ENCODE measurements around the gene SLC48A1.

The SLC48A1 gene

DNA sequence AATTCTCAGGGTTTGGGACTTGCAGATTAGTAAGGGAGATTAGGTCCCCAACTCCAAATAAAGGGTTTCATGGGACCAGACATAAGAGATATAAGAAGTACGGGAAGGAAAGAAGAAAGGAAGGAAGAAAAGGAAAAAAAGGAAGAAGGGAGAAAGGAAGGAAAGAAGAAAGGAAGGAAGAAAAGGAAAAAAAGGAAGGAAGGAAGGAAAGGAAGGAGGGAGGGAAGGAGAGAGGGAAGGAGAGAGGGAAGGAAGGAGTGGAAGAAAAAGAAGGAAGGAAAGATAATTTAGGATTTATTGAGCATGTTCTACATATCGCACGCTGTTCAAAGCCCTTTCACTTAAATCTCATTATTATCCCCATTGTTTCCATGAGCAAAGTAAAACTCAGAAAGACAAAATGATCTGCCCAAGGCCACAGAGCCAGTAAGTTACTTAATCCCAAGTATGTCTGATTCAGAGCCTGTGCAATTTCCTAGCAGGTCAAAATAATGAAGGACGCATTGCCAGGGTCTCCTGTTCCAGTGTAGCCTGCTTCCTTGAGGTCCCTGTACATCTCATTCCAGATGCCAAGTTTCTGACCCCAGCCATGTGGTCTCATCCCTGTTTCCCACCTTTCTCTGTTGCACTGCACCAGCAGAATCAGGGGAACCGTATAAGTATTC is 50.5 kb downstream of the SLC48A1 start:
- TF ChIP-seq, protein P1, sequence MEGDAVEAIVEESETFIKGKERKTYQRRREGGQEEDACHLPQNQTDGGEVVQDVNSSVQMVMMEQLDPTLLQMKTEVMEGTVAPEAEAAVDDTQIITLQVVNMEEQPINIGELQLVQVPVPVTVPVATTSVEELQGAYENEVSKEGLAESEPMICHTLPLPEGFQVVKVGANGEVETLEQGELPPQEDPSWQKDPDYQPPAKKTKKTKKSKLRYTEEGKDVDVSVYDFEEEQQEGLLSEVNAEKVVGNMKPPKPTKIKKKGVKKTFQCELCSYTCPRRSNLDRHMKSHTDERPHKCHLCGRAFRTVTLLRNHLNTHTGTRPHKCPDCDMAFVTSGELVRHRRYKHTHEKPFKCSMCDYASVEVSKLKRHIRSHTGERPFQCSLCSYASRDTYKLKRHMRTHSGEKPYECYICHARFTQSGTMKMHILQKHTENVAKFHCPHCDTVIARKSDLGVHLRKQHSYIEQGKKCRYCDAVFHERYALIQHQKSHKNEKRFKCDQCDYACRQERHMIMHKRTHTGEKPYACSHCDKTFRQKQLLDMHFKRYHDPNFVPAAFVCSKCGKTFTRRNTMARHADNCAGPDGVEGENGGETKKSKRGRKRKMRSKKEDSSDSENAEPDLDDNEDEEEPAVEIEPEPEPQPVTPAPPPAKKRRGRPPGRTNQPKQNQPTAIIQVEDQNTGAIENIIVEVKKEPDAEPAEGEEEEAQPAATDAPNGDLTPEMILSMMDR (IDR thresholded peaks at IDR 0.05; ENCODE audit: low read length, missing control alignments) = no peak
- DNase-seq (ENCODE audit: low read depth) = peak; percentile 51
- no peak overlapping the region for H3K4me3 ChIP-seq (replicated peaks; ENCODE audit: low read depth, low read length)

DNA sequence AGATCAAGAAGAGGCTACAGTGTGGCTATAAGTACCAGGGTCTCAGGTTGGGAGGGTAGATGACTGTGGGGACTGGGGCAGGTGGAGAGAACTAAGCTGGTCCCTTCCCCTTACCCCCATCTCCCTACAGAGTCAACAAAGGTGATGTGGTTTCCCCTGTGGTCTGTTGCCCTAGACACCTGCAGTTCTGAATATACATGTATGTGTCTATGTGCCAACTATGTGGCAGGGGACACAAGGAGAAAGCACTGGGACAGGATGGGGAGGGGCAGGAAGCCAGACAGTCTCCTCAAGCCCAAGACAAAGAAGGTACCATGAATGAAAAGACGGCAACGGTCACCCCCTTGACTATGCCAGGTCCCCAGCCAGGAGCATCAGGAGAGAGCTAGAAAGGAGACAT is 51.2 kb downstream of the SLC48A1 start:
- H3K4me3 ChIP-seq (replicated peaks; ENCODE audit: low read depth, low read length) = no peak overlapping the region
- DNase-seq (ENCODE audit: low read depth) = no peak
- TF ChIP-seq, protein P1 (IDR thresholded peaks at IDR 0.05; ENCODE audit: low read length, missing control alignments) = no peak

DNA sequence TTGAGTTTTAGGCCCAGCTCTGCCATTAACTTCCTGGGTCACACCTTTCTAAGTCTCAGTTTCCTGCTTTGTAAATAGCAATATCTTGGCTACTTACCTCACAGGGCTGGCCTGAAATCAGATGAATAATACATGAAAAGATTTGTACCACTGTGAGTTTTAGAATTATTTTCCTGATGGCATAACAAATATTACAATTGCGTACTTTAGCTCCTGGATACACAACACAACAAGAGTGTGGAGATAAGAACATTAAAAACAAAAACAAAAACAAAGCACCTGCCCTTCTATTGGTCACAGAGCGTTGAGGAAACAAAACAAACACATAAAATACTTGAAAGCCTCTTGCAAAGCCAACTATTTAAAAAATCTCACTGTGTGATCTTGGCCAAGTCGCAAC is 51.6 kb downstream of the SLC48A1 start:
- TF ChIP-seq, protein P1 (IDR thresholded peaks at IDR 0.05; ENCODE audit: low read length, missing control alignments) = no peak
- no peak for DNase-seq (ENCODE audit: low read depth)
- no peak overlapping the region for H3K4me3 ChIP-seq (replicated peaks; ENCODE audit: low read depth, low read length)

DNA sequence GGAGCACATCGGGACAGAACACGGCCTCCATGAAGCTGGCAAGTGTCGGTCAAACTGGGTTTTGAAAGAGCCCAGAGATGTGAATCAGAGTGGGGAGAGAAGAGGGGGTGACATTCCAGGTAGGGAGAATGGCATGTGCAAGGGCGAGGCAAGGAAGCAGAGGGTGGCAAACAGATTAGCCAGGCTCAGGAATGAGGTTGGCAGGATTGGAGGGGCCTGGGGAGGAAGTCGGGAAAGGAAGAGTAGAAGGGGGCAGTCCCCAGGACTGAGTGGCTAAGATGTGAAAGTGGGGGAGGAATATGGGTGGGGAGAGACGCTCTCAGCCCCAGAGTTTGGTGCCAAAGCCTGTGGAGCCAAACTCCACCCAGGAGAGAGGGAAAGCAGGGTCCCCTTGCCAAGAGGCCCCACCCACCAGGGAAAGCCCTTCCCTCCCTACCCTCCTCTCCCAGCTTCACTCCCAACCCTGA is 52.2 kb downstream of the SLC48A1 start:
- DNase-seq (ENCODE audit: low read depth) = no peak
- H3K4me3 ChIP-seq (replicated peaks; ENCODE audit: low read depth, low read length) = no peak overlapping the region
- TF ChIP-seq, protein P1 (IDR thresholded peaks at IDR 0.05; ENCODE audit: low read length, missing control alignments) = no peak

DNA sequence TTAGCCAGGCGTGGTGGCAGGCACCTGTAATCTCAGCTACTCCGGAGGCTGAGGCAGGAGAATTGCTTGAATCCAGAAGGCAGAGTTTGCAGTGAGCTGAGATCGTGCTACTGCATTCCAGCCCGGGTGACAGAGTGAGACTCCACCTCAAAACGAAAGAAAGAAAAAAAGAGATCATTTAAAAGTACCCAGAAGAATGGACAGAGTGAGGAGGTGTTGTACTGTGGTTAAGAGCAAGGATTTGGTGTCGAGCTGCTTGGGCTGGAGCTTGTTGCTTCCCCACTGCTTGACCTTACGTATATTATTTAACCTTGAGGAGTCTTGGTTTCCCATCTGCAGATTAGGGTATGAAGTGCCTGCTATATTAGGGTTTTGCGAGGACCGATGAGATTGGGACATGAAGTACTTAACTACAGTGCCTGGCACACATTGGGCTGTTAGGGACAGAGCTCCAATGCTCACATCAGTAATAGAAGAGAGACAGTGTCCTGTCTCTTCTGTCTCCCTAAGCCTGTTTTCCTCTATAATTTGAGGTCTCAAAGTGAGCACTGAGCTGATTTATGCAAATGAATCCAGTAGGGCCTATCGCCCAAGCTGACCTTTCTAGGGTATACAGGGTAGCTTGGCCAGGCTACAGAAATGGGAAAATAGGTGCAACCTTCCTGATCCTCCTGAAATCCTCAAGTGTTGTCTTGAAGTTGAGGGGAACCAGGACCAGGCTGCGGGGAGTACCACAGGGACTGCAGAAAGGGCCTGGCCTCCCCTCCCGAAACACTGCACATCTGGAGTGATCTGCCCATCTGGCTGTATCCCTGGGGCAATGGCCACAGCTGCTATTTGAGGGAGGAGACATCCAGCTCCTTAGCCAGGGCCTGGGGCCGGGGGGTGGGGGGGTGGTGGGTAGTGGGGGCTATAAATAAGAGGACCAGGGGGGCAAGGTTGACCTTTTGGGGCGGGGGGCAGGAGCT is 55.3 kb downstream of the SLC48A1 start:
- TF ChIP-seq, protein P1 (IDR thresholded peaks at IDR 0.05; ENCODE audit: low read length, missing control alignments) = no peak
- H3K4me3 ChIP-seq (replicated peaks; ENCODE audit: low read depth, low read length) = no peak overlapping the region
- no peak for DNase-seq (ENCODE audit: low read depth)

DNA sequence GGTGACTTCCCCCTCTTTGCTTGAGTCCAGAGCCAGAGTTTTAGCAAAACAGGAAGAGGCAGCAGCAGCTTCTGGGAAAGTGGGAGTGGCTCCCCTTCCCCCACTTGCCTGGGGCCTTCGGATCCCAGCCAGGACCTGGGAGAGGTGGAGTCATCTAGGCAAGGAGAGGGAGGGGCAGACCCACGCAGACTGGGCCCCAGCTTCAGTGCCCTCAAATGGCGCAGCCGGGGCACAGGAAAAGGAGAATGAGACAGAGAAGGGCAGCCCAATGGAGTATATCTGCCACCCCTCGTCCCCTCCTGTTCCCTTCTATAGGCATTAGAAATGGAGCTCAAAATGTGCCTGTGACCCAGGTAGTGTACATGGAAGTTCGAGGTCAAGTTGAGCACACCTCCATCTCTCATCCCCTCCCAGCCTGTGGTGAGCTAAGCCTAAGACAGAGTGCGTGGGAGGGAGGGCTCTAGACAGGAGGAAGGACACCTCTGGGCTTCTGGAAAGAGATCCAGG is 56.0 kb downstream of the SLC48A1 start:
- peak; percentile 73 for DNase-seq (ENCODE audit: low read depth)
- H3K4me3 ChIP-seq (replicated peaks; ENCODE audit: low read depth, low read length) = no peak overlapping the region
- TF ChIP-seq, protein P1 (IDR thresholded peaks at IDR 0.05; ENCODE audit: low read length, missing control alignments) = no peak
